ENCODE results near the gene TXNRD2. TPM values are rescaled to one million over a fixed set of nuclear protein-coding genes. Genes with fewer than 3 reads are reported as not detected.
A peak's percentile ranks its signal among the peaks of the same experiment; 100 is the strongest.

TXNRD2 gene
- total RNA-seq, 1 donor from 2014 or later = 22.2 TPM

GRCh38 chr22:19988965-19989724 is 47.5 kb upstream of the TXNRD2 start:
- peaks cover 17% of the 10 kb centered on the region for H3K4me1 Mint-ChIP-seq

GRCh38 chr22:19988331-19988808 is 46.8 kb upstream of the TXNRD2 start:
- no peak for TF ChIP-seq CTCF (conservative IDR thresholded peaks at IDR 0.05)
- Mint-ChIP-seq H3K9me3 (no peaks in the 10 kb centered on the region), H3K27ac (ENCODE audit: unreplicated experiment) (no peak overlapping the region), H3K36me3 (ENCODE audit: low read depth) (no peaks in the 10 kb centered on the region), H3K4me3 (peak overlapping the region; percentile 83), H3K27me3 (ENCODE audit: low read depth) (no peaks in the 10 kb centered on the region), H3K4me1 (peaks cover 18% of the 10 kb centered on the region)
- DNase-seq (ENCODE audit: low read depth, low spot score) = no peak

More at GRCh38 chr22:19988965-19989724, 47.5 kb upstream of the TXNRD2 start:
- TF ChIP-seq CTCF (conservative IDR thresholded peaks at IDR 0.05) = no peak
- H3K9me3 Mint-ChIP-seq = no peaks in the 10 kb centered on the region
- no peaks in the 10 kb centered on the region for H3K36me3 Mint-ChIP-seq (ENCODE audit: low read depth)
- peak overlapping the region; percentile 41 for H3K4me3 Mint-ChIP-seq
- no peaks in the 10 kb centered on the region for H3K27me3 Mint-ChIP-seq (ENCODE audit: low read depth)
- H3K27ac Mint-ChIP-seq (ENCODE audit: unreplicated experiment) = peak overlapping the region; percentile 57
- no peak for DNase-seq (ENCODE audit: low read depth, low spot score)

- H3K9me3 Mint-ChIP-seq = no peaks in the 10 kb centered on the region
- TF ChIP-seq CTCF (conservative IDR thresholded peaks at IDR 0.05) = no peak
- no peaks in the 10 kb centered on the region for H3K36me3 Mint-ChIP-seq (ENCODE audit: low read depth)
- peaks cover 18% of the 10 kb centered on the region for H3K4me1 Mint-ChIP-seq
- no peaks in the 10 kb centered on the region for H3K27me3 Mint-ChIP-seq (ENCODE audit: low read depth)
- H3K4me3 Mint-ChIP-seq = peak overlapping the region; percentile 83
- no peak for DNase-seq (ENCODE audit: low read depth, low spot score)
- H3K27ac Mint-ChIP-seq (ENCODE audit: unreplicated experiment) = no peak overlapping the region
These were observed 46.0 kb upstream of the TXNRD2 start for GRCh38 chr22:19987394-19988306.

GRCh38 chr22:19986410-19987341 is 45.1 kb upstream of the TXNRD2 start:
- Mint-ChIP-seq H3K4me1 (peaks cover 18% of the 10 kb centered on the region), H3K27me3 (ENCODE audit: low read depth) (no peaks in the 10 kb centered on the region), H3K27ac (ENCODE audit: unreplicated experiment) (peak overlapping the region; percentile 50), H3K4me3 (peak overlapping the region; percentile 94), H3K9me3 (no peaks in the 10 kb centered on the region), H3K36me3 (ENCODE audit: low read depth) (no peaks in the 10 kb centered on the region)
- TF ChIP-seq CTCF (conservative IDR thresholded peaks at IDR 0.05) = no peak
- DNase-seq (ENCODE audit: low read depth, low spot score) = peak; percentile 82

- no peaks in the 10 kb centered on the region for H3K9me3 Mint-ChIP-seq
- H3K27me3 Mint-ChIP-seq (ENCODE audit: low read depth) = no peaks in the 10 kb centered on the region
- peak overlapping the region; percentile 50 for H3K27ac Mint-ChIP-seq (ENCODE audit: unreplicated experiment)
- DNase-seq (ENCODE audit: low read depth, low spot score) = no peak
- peak overlapping the region; percentile 94 for H3K4me3 Mint-ChIP-seq
- no peak for TF ChIP-seq CTCF (conservative IDR thresholded peaks at IDR 0.05)
- no peaks in the 10 kb centered on the region for H3K36me3 Mint-ChIP-seq (ENCODE audit: low read depth)
- peaks cover 18% of the 10 kb centered on the region for H3K4me1 Mint-ChIP-seq
These were observed 44.4 kb upstream of the TXNRD2 start for GRCh38 chr22:19986011-19986409.
